ENCODE measurements around the gene DNMT3L. TPM values are rescaled to one million over a fixed set of nuclear protein-coding genes. Genes with fewer than 3 reads are reported as not detected.
"Not testable (repeated sequence)": the region's sequence is repeated elsewhere in the genome, so short reads cannot be mapped to it uniquely, and the experiment has no call there.

DNMT3L gene
- total and polyA plus RNA-seq, 8 donors = not detected

- intact Hi-C loops (cut with DNase I; ENCODE audit: low total_unique reads); H3K4me1 ChIP-seq: not testable (repeated sequence)
- no CpG with 5 or more reads among the region's 15 CpGs for WGBS, 5 donors
Observed at GRCh38 chr21:44243980-44244379, 17.7 kb downstream of the DNMT3L start.

GRCh38 chr21:44241281-44241680 lies 20.4 kb downstream of the DNMT3L start:
- intact Hi-C loops (cut with DNase I; ENCODE audit: low total_unique reads); H3K27me3 ChIP-seq; H3K27ac ChIP-seq; DNase-seq; H3K36me3 ChIP-seq; H3K4me1 ChIP-seq; H3K9me3 ChIP-seq; H3K4me3 ChIP-seq: not testable (repeated sequence)
- no CpG with 5 or more reads among the region's 27 CpGs for WGBS, 5 donors

More at GRCh38 chr21:44243980-44244379, 17.7 kb downstream of the DNMT3L start:
- DNase-seq, H3K27ac ChIP-seq, H3K27me3 ChIP-seq, H3K4me3 ChIP-seq, H3K36me3 ChIP-seq, H3K9me3 ChIP-seq: not testable (repeated sequence)

- H3K27ac ChIP-seq; H3K4me3 ChIP-seq; H3K4me1 ChIP-seq; H3K36me3 ChIP-seq; H3K9me3 ChIP-seq; intact Hi-C loops (cut with DNase I; ENCODE audit: low total_unique reads); DNase-seq; H3K27me3 ChIP-seq: not testable (repeated sequence)
- WGBS, 5 donors = no CpG with 5 or more reads among the region's 53 CpGs
Observed at GRCh38 chr21:44240842-44241241, 20.9 kb downstream of the DNMT3L start, which contains the start of gene ICOSLG. Gene ICOSLG, minus strand, starts transcription at chr21:44240943. Its CDS starts 126 bp downstream, at chr21:44240817.

GRCh38 chr21:44240353-44240752 lies 21.3 kb downstream of the DNMT3L start:
- intact Hi-C loops (cut with DNase I; ENCODE audit: low total_unique reads); H3K4me1 ChIP-seq; H3K4me3 ChIP-seq; H3K36me3 ChIP-seq; H3K9me3 ChIP-seq; H3K27ac ChIP-seq; H3K27me3 ChIP-seq; DNase-seq: not testable (repeated sequence)
- WGBS, 5 donors = no CpG with 5 or more reads among the region's 46 CpGs

GRCh38 chr21:44229561-44229960 lies 32.1 kb downstream of the DNMT3L start:
- H3K27ac ChIP-seq; H3K36me3 ChIP-seq; H3K4me1 ChIP-seq; H3K4me3 ChIP-seq; H3K9me3 ChIP-seq; DNase-seq; intact Hi-C loops (cut with DNase I; ENCODE audit: low total_unique reads); H3K27me3 ChIP-seq: not testable (repeated sequence)
- 96% methylated on average over 3 to 8 of the region's 22 CpGs; no CpG with 5 or more reads in 3 of the 5 donors for WGBS, 5 donors

- H3K27ac ChIP-seq; H3K4me1 ChIP-seq; H3K27me3 ChIP-seq; intact Hi-C loops (cut with DNase I; ENCODE audit: low total_unique reads); H3K4me3 ChIP-seq; H3K36me3 ChIP-seq; DNase-seq; H3K9me3 ChIP-seq: not testable (repeated sequence)
- WGBS, 5 donors = no CpG with 5 or more reads among the region's 13 CpGs
Observed at GRCh38 chr21:44228109-44228508, 33.6 kb downstream of the DNMT3L start.

GRCh38 chr21:44227614-44228013 lies 34.1 kb downstream of the DNMT3L start:
- H3K36me3 ChIP-seq; H3K27ac ChIP-seq; H3K4me3 ChIP-seq; H3K4me1 ChIP-seq; H3K9me3 ChIP-seq; H3K27me3 ChIP-seq; intact Hi-C loops (cut with DNase I; ENCODE audit: low total_unique reads); DNase-seq: not testable (repeated sequence)
- WGBS, 5 donors = 75 to 100% methylated on average over 1 to 2 of the region's 9 CpGs; no CpG with 5 or more reads in 3 of the 5 donors

- H3K27me3 ChIP-seq; H3K4me1 ChIP-seq; H3K4me3 ChIP-seq; intact Hi-C loops (cut with DNase I; ENCODE audit: low total_unique reads); DNase-seq; H3K27ac ChIP-seq; H3K9me3 ChIP-seq; H3K36me3 ChIP-seq: not testable (repeated sequence)
- WGBS, 5 donors = no CpG with 5 or more reads among the region's 6 CpGs
Observed at GRCh38 chr21:44225605-44226004, 36.1 kb downstream of the DNMT3L start.

- intact Hi-C loops (cut with DNase I; ENCODE audit: low total_unique reads); H3K27me3 ChIP-seq; H3K9me3 ChIP-seq; H3K4me3 ChIP-seq; H3K36me3 ChIP-seq; H3K4me1 ChIP-seq; H3K27ac ChIP-seq; DNase-seq: not testable (repeated sequence)
- WGBS, 5 donors = no CpG with 5 or more reads among the region's 5 CpGs
Observed at GRCh38 chr21:44223334-44223733, 38.4 kb downstream of the DNMT3L start.

GRCh38 chr21:44220674-44221073 lies 41.0 kb downstream of the DNMT3L start:
- H3K27me3 ChIP-seq; intact Hi-C loops (cut with DNase I; ENCODE audit: low total_unique reads); H3K4me1 ChIP-seq; H3K27ac ChIP-seq; H3K36me3 ChIP-seq; H3K4me3 ChIP-seq; DNase-seq; H3K9me3 ChIP-seq: not testable (repeated sequence)
- no CpG with 5 or more reads among the region's 18 CpGs for WGBS, 5 donors

- intact Hi-C loops (cut with DNase I; ENCODE audit: low total_unique reads); H3K4me3 ChIP-seq; H3K4me1 ChIP-seq; H3K36me3 ChIP-seq; H3K27me3 ChIP-seq; H3K9me3 ChIP-seq; DNase-seq; H3K27ac ChIP-seq: not testable (repeated sequence)
- WGBS, 5 donors = no CpG with 5 or more reads among the region's 8 CpGs
Observed at GRCh38 chr21:44218461-44218860, 43.2 kb downstream of the DNMT3L start.

- H3K9me3 ChIP-seq = not testable (repeated sequence)
Observed at GRCh38 chr21:44211978-44212377, 49.7 kb downstream of the DNMT3L start.

GRCh38 chr21:44211574-44211973 lies 50.1 kb downstream of the DNMT3L start:
- H3K4me3 ChIP-seq; H3K9me3 ChIP-seq; H3K27me3 ChIP-seq; H3K4me1 ChIP-seq; H3K27ac ChIP-seq; H3K36me3 ChIP-seq; DNase-seq; intact Hi-C loops (cut with DNase I; ENCODE audit: low total_unique reads): not testable (repeated sequence)
- 83 to 98% methylated on average over 1 to 2 of the region's 3 CpGs; no CpG with 5 or more reads in 3 of the 5 donors for WGBS, 5 donors

More at GRCh38 chr21:44211978-44212377, 49.7 kb downstream of the DNMT3L start:
- WGBS, 5 donors = 84 to 93% methylated on average over 2 of the region's 2 CpGs; no CpG with 5 or more reads in 3 of the 5 donors
- H3K27me3 ChIP-seq; intact Hi-C loops (cut with DNase I; ENCODE audit: low total_unique reads); H3K4me3 ChIP-seq; DNase-seq; H3K4me1 ChIP-seq; H3K27ac ChIP-seq; H3K36me3 ChIP-seq: not testable (repeated sequence)

Data from stomach (tissue), 9 donors.